MM.1S (cell line): ENCODE data around the gene PRKG2.

ENCODE experiments used
- CTCF ChIP-seq: fragments of 300-600 bp; sonication (generic); IDR thresholded peaks from 2 replicates; pipeline ENCODE4 v1.5.1; 2016; ENCODE audit warnings: antibody characterized with exemption, low read length, mixed read lengths
- EZH2 ChIP-seq: fragments of 300-600 bp; sonication (generic); optimal IDR thresholded peaks from 2 replicates; pipeline ENCODE3; 2017; ENCODE audit warnings: low read depth, mild to moderate bottlenecking, antibody characterized with exemption, low read length, mixed read lengths
- EZH2phosphoT487 ChIP-seq: fragments of 300-600 bp; sonication (generic); IDR thresholded peaks from 2 replicates; pipeline ENCODE4 v1.6.1; 2018; ENCODE audit warnings: antibody characterized with exemption, low read length

GRCh38 chr4:81197864-81198524 is 17.0 kb downstream of the PRKG2 start:
- no peak for TF ChIP-seq CTCF
- TF ChIP-seq EZH2 = no peak
- TF ChIP-seq EZH2phosphoT487 = no peak
